ENCODE data around the gene PLEKHM2. TPM values are rescaled to one million over a fixed set of nuclear protein-coding genes. Genes with fewer than 3 reads are reported as not detected.

Gene PLEKHM2
- total and polyA plus RNA-seq, 2 of the 4 experiments (the other 2 are of a cell fraction): 24.7 to 48.0 TPM

DNA sequence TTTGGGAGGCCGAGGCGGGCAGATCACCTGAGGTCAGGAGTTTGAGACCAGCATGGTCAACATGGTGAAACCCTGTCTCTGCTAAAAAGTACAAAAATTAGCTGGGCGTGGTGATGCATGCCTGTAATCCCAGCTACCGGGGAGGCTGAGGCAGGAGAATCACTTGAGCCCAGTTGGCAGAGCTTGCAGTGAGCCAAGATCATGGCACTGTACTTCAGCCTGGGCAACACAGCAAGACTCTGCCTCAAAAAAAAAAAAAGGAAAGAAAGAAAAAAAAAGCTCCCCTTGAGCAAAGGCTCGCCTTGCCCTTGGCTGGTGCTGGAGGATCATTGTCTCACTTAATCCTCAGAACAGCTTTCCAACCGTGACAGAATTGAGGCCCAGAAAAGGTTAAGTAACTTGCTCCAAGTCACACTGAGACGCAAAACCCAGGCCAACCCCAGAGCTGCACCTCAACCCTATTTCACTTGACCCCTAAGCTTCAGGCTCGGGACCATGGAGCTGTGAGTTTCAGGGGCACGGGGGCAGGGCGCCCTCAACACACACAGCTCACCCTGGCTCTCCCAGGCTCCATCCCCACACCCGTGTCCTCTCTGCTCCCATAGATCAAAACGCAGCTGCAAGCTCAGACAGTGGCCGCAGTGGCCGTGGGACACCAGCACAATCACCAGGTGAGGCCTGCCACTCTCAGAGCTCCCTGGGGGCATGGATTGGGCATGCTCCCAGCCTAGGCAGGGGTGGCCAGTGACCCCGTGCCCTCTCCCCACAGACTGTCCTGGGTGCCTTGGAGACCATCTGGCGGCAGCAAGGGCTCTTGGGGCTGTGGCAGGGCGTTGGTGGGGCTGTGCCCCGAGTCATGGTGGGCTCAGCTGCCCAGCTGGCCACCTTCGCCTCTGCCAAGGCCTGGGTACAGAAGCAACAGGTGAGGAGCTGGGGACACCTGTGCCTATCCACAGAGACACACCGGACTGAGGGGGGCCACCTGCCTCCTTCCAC, 53.5 kb downstream of the PLEKHM2 start:
- POLR2A ChIA-PET (ENCODE audit: unreplicated experiment): no interaction called here

More for the DNA sequence above, 53.5 kb downstream of the PLEKHM2 start:
- Histone ChIP-seq H3K4me1 (ENCODE audit: control insufficient read depth, insufficient read depth, low read length) (no peaks in the 10 kb centered on the region), H4K5ac (ENCODE audit: low read depth, low read length) (no peak overlapping the region), H2BK15ac (ENCODE audit: low read depth, low read length) (no peak overlapping the region), H3K4me3 (ENCODE audit: insufficient read depth, low read depth, low read length) (no peak overlapping the region), H3K18ac (ENCODE audit: low read depth, low read length) (no peak overlapping the region), H3K56ac (ENCODE audit: extremely low read depth, insufficient read depth, low read length) (no peak overlapping the region), H3K14ac (replicated peaks; ENCODE audit: low read depth, low read length) (no peak overlapping the region), H2AFZ (replicated peaks; ENCODE audit: low read length, poor library complexity) (no peak overlapping the region), H3K4ac (ENCODE audit: low read depth, low read length) (no peak overlapping the region), H4K8ac (ENCODE audit: low read depth in 2 of 2, low read length in 2 of 2) (no peak overlapping the region), H3K79me1 (ENCODE audit: low read depth in 1 of 2, low read length in 2 of 2) (no peaks in the 10 kb centered on the region; a peak in 1 of 4 replicates), H3K9me3 (ENCODE audit: control insufficient read depth, insufficient read depth, low read length) (no peaks in the 10 kb centered on the region), H3K4me2 (ENCODE audit: low read depth, low read length) (no peak overlapping the region), H3K9me1 (ENCODE audit: insufficient read depth, low read length) (no peaks in the 10 kb centered on the region), H2BK5ac (ENCODE audit: low read depth, low read length, poor library complexity, severe bottlenecking) (no peak overlapping the region), H4K20me1 (ENCODE audit: insufficient read depth, low read length) (no peaks in the 10 kb centered on the region; the same call in 1 of the 2 replicates), H3K27me3 (ENCODE audit: control insufficient read depth, insufficient read depth, low read length) (no peaks in the 10 kb centered on the region), H3K36me3 (ENCODE audit: control insufficient read depth, insufficient read depth, low read length) (peaks cover 26% of the 10 kb centered on the region), H4K91ac (ENCODE audit: insufficient read depth, low read depth, low read length) (no peak overlapping the region), H3K9ac (ENCODE audit: low read depth, low read length) (no peak overlapping the region), H2BK120ac (ENCODE audit: low read depth, low read length) (no peak overlapping the region), H3K23ac (ENCODE audit: low read depth, low read length) (no peak overlapping the region), H2AK5ac (ENCODE audit: low read depth, low read length) (no peak overlapping the region), H2BK20ac (ENCODE audit: low read depth, low read length) (no peak overlapping the region), H2AK9ac (replicated peaks; ENCODE audit: low read depth, low read length, poor library complexity) (no peak overlapping the region), H3K27ac (ENCODE audit: insufficient read depth, low read length) (no peak overlapping the region)
- DNase-seq: no peak
- WGBS, 2 experiments (ENCODE audit: extremely low coverage in 2 of 2, insufficient read length in 1 of 2): 89% methylated on average over 12 of the region's 20 CpGs; no CpG with 5 or more reads in 1 of the 2 experiments
- intact Hi-C loops (cut with micrococcal nuclease): no loop called here
- ATAC-seq (ENCODE audit: low read depth): no peak
- CTCF ChIA-PET: no interaction called here
- dilution Hi-C loops (cut with HindIII; ENCODE audit: low sequenced_read_pairs, unreplicated experiment): no loop called here
- TF ChIP-seq POLR2A (IDR thresholded peaks at IDR 0.05; ENCODE audit: low read depth, low read length) (no peak), RAD21 (IDR thresholded peaks at IDR 0.05; ENCODE audit: low read length) (no peak), RCOR1 (IDR thresholded peaks at IDR 0.05; ENCODE audit: insufficient replicate concordance, low read length) (no peak)
- in situ Hi-C loops (cut with MboI; ENCODE audit: low sequenced_read_pairs): no loop called here
- BruUV-seq (replicated peaks): no TSS peak

All from IMR-90 (cell line).